Measurements from ENCODE around the gene ABCC2.
"Not testable (repeated sequence)": the region's sequence is repeated elsewhere in the genome, so short reads cannot be mapped to it uniquely, and the experiment has no call there.

Gene ABCC2

GRCh38 chr10:99883523-99883922 lies 101.1 kb downstream of the ABCC2 start:
- H3K4me3 ChIP-seq (ENCODE audit: low read length), result no peak overlapping the region
- no peak for TF ChIP-seq CTCF (conservative IDR thresholded peaks at IDR 0.05; ENCODE audit: low read length)
- DNase-seq (ENCODE audit: low read depth), result no peak

- no peak overlapping the region for H3K4me3 ChIP-seq (ENCODE audit: low read length)
- DNase-seq (ENCODE audit: low read depth), result peak; percentile 78
- TF ChIP-seq CTCF (conservative IDR thresholded peaks at IDR 0.05; ENCODE audit: low read length), result no peak
These were observed 106.2 kb downstream of the ABCC2 start for GRCh38 chr10:99888622-99889021.

- no peak for DNase-seq (ENCODE audit: low read depth)
- TF ChIP-seq CTCF (conservative IDR thresholded peaks at IDR 0.05; ENCODE audit: low read length), result no peak
- H3K4me3 ChIP-seq (ENCODE audit: low read length), result no peak overlapping the region
These were observed 112.2 kb downstream of the ABCC2 start for GRCh38 chr10:99894613-99895012.

DNA sequence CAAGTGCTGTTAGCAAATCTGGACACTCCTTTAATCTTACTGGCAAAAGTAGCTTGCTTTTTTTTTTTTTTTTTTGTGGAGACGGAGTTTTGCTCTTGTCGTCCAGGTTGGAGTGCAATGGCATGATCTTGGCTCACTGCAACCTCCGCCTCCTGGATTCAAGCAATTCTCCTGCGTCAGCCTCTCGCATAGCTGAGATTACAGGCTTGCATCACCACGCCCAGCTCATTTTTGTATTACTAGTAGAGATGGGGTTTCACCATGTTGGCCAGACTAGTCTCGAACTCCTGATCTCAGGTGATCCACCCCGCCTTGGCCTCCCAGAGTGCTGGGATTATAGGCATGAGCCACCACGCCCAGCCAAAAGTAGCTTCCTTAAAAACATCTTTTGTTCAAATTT lies 112.6 kb downstream of the ABCC2 start:
- not testable (repeated sequence) for H3K4me3 ChIP-seq (ENCODE audit: low read length); DNase-seq (ENCODE audit: low read depth)

DNA sequence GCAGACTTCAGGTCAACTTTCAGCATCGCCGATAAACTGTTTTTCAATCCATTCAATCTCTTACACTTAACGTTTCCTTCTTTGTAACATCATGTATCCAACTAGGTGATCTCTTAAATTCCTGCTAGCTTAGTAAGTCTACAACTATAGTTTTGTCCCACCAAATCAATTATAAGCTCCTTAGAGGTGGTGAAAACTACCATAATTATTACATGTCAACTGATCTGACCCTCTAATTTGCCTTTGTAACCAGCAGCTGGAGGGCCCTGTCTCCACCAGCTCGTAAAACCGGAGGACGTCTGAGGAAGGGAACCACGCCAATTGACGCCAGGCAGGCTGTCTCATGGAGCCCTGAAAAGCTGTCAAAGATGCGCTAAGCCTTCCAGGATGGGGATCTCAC lies 113.4 kb downstream of the ABCC2 start:
- DNase-seq (ENCODE audit: low read depth), result no peak
- no peak overlapping the region for H3K4me3 ChIP-seq (ENCODE audit: low read length)
- TF ChIP-seq CTCF (conservative IDR thresholded peaks at IDR 0.05; ENCODE audit: low read length), result no peak

Measured in AG10803 (cell line).